DOHH2 (cell line): ENCODE measurements around the gene HYOU1.

Experiments used
- H3F3A ChIP-seq: fragments of 200-600 bp; sonication (generic), shearing (Covaris generic); 2 replicates; pipeline ENCODE4 v1.6.0; 2016; ENCODE audit warnings: antibody characterized with exemption, mild to moderate bottlenecking; ENCODE audit not compliant: control insufficient read depth, insufficient read depth
- H3K27ac ChIP-seq: fragments of 200-600 bp; sonication (generic); 2 replicates; pipeline ENCODE4 v1.5.1; 2014; ENCODE audit warnings: low read depth, mild to moderate bottlenecking, low read length, moderate library complexity
- H3K27me3 ChIP-seq: fragments of 200-600 bp; sonication (generic); 2 replicates; pipeline ENCODE4 v1.6.1; 2014; ENCODE audit warnings: mild to moderate bottlenecking, low read length, mixed read lengths; ENCODE audit not compliant: control insufficient read depth
- H3K36me3 ChIP-seq: fragments of 200-600 bp; sonication (generic); 2 replicates; pipeline ENCODE4 v1.6.1; 2014; ENCODE audit warnings: mild to moderate bottlenecking, low read length, moderate library complexity, mixed read lengths; ENCODE audit not compliant: control insufficient read depth
- H3K4me1 ChIP-seq: fragments of 200-600 bp; sonication (generic); 2 replicates; pipeline ENCODE4 v1.6.1; 2014; ENCODE audit warnings: mild to moderate bottlenecking, low read length, mixed read lengths; ENCODE audit not compliant: control insufficient read depth
- H3K4me2 ChIP-seq: fragments of 200-600 bp; sonication (generic); 2 replicates; pipeline ENCODE4 v1.6.0; 2014; ENCODE audit warnings: mild to moderate bottlenecking, low read length, moderate library complexity
- H3K4me3 ChIP-seq: fragments of 200-600 bp; sonication (generic); 2 replicates; pipeline ENCODE4 v1.5.1; 2014; ENCODE audit warnings: mild to moderate bottlenecking, low read length, mixed read lengths
- H3K79me2 ChIP-seq: fragments of 200-600 bp; sonication (generic); 2 replicates; pipeline ENCODE4 v1.6.1; 2014; ENCODE audit warnings: mild to moderate bottlenecking, low read length, mixed read lengths; ENCODE audit not compliant: control insufficient read depth
- H3K9me2 ChIP-seq: fragments of 200-600 bp; sonication (generic); replicated peaks from 2 replicates; pipeline ENCODE4 v1.6.1; 2014; ENCODE audit warnings: mild to moderate bottlenecking, low read length, mixed read lengths; ENCODE audit not compliant: control insufficient read depth
- H3K9me3 ChIP-seq: fragments of 200-600 bp; sonication (generic); 2 replicates; pipeline ENCODE4 v1.6.1; 2014; ENCODE audit warnings: antibody characterized with exemption, low read length, mixed read lengths; ENCODE audit not compliant: control insufficient read depth, insufficient read depth
- H4K20me1 ChIP-seq: fragments of 200-600 bp; sonication (generic); 2 replicates; pipeline ENCODE4 v1.6.0; 2014; ENCODE audit warnings: low read depth, mild to moderate bottlenecking, antibody characterized with exemption, low read length, moderate library complexity; ENCODE audit not compliant: control insufficient read depth, insufficient read depth
- EZH2phosphoT487 ChIP-seq: fragments of 200-600 bp; sonication (generic); IDR thresholded peaks from 2 replicates; pipeline ENCODE4 v1.6.1; 2017; ENCODE audit warnings: borderline replicate concordance, mild to moderate bottlenecking, antibody characterized with exemption, low read length, moderate library complexity, mixed read lengths
- TF ChIP-seq, protein P1 (sequence below): fragments of 200-600 bp; sonication (generic); IDR thresholded peaks from one replicate; pipeline ENCODE4 v1.5.1; 2014; ENCODE audit warnings: antibody characterized with exemption, mild to moderate bottlenecking, low read depth, low read length; ENCODE audit not compliant: poor library complexity, severe bottlenecking

Gene HYOU1

DNA sequence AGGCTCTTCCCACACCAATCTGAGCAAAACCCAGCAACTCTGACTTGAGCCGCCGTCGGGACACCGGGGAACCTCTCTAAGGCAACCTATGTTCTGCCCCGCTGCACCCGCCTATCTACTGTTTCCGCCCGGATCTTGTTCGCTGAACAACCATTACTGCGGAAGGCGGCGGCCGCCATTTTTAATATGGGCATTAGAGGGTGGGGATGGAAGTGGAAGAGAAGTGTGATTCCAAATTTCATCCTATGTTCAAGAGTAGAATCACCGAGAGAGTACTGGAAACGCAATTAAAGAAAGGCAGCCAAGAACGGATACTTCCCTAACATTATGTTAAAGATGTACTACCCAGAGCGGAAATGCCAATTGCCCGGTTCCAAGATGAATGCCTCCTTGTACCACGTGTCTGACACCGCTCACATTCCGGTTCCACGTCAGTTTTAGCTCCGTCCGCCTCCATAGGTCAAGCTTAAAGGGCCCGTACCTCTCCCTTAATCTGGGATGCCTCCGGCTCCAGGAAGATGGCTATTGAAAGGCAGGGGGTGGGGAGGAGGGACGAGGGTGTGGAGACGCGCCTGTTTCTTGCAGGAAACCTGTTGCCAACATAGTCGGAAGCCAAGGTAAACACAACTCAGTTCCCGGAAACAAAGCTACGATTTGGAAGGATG, 44.9 kb upstream of the HYOU1 start, which contains the start of gene DPAGT1:
DPAGT1 (minus strand) TSS at position 95 of the 665 bp plus-strand sequence. CDS start 198 bp downstream, outside the sequence.
- Histone ChIP-seq H3K4me3 (peak within 1 kb of the TSS; percentile 83), H4K20me1 (no peaks in the 10 kb centered on the region), H3K9me2 (no peaks in the 10 kb centered on the region), H3K27ac (peak within 1 kb of the TSS; percentile 75), H3K36me3 (peaks cover 25% of the 10 kb centered on the region), H3F3A (peaks cover 20% of the 10 kb centered on the region), H3K4me1 (peaks cover 72% of the 10 kb centered on the region), H3K9me3 (no peaks in the 10 kb centered on the region), H3K79me2 (peaks cover 50% of the 10 kb centered on the region), H3K4me2 (peak within 1 kb of the TSS; percentile 94), H3K27me3 (no peaks in the 10 kb centered on the region)
- TF ChIP-seq, protein P1, sequence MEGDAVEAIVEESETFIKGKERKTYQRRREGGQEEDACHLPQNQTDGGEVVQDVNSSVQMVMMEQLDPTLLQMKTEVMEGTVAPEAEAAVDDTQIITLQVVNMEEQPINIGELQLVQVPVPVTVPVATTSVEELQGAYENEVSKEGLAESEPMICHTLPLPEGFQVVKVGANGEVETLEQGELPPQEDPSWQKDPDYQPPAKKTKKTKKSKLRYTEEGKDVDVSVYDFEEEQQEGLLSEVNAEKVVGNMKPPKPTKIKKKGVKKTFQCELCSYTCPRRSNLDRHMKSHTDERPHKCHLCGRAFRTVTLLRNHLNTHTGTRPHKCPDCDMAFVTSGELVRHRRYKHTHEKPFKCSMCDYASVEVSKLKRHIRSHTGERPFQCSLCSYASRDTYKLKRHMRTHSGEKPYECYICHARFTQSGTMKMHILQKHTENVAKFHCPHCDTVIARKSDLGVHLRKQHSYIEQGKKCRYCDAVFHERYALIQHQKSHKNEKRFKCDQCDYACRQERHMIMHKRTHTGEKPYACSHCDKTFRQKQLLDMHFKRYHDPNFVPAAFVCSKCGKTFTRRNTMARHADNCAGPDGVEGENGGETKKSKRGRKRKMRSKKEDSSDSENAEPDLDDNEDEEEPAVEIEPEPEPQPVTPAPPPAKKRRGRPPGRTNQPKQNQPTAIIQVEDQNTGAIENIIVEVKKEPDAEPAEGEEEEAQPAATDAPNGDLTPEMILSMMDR, result no peak
- no peak for TF ChIP-seq EZH2phosphoT487

DNA sequence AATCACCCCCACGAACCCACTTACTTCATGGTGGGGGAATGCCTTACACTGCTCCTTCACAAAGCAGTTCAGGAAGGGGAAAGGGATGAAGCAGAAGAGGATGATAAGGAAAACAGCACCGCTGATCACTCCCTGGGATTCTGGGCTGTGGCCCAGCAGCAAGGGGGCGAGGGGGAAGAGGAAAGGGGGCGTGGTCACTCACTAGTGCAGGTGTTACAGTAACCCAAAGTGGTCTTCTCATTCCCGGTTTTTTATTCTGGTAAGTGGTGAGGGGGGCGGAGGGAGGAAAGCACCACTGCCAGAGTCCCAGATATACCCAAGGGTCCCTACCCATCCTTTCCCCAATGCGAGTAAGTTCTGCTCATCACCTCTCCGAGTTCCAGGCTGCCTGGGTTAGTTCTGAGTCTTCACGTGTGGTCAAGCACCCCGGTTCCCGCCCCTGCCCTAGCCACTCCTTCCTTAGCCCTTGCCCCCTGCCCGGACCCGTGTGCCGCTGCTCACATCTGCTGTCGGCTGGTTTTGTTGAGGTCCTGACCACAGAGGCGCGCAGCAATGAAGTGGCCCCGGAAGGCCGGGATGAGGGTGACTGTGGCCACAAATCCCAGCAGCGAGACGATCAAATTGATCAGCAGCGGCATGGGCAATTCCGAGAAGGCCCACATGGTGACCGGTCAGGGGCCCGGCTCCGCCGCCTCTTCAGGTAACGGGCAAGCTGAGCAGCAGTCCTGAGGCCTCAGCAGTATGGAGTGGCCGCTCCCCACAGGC, 44.2 kb upstream of the HYOU1 start:
- Histone ChIP-seq H3K4me1 (peaks cover 72% of the 10 kb centered on the region), H4K20me1 (no peaks in the 10 kb centered on the region), H3K79me2 (peaks cover 57% of the 10 kb centered on the region), H3F3A (peaks cover 20% of the 10 kb centered on the region), H3K4me3 (peak overlapping the region; percentile 83), H3K9me2 (no peaks in the 10 kb centered on the region), H3K27me3 (no peaks in the 10 kb centered on the region), H3K9me3 (no peaks in the 10 kb centered on the region), H3K36me3 (peaks cover 32% of the 10 kb centered on the region), H3K4me2 (peak overlapping the region; percentile 94), H3K27ac (peak overlapping the region; percentile 75)
- no peak for TF ChIP-seq EZH2phosphoT487
- TF ChIP-seq, protein P1, result no peak

DNA sequence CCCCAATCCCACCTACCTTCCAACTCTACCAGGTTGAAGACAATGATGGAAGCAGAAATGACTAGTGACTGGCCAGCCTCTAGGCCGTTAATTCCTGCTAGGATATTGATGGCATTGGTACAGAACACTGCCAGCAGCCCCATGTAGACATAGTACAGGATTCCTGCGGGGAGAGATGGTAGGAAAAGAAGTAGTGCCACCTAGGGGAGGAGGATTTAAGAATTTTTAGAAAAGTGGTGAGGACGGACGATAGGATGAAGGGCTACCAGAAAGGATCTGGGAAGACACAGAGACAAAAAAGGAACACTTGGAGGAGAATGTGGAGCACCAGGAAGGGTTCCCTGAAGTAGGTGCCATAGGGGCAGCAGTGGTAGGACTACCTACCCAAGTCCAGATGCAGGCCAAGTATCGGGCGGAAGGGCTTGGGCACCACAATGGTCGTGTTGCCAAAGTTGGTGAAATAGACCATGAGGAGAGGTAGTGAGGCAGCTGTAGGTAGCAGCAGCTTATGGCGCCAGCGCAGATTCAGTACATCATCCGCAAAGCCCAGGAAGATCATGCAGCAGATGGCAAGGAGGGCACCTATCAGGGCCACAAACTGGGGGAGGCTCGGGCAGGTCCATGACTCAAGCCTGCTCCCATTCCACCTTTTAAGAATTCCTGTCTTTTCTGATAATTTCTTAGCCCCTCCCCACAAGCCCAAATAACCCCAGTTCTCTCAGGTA, 43.4 kb upstream of the HYOU1 start:
- H3K79me2 ChIP-seq, result peaks cover 62% of the 10 kb centered on the region
- peaks cover 20% of the 10 kb centered on the region for H3F3A ChIP-seq
- H3K27ac ChIP-seq, result peak overlapping the region; percentile 75
- H4K20me1 ChIP-seq, result no peaks in the 10 kb centered on the region
- no peak for TF ChIP-seq EZH2phosphoT487
- TF ChIP-seq, protein P1, result peak; percentile 71
- H3K4me1 ChIP-seq, result peaks cover 71% of the 10 kb centered on the region
- peaks cover 36% of the 10 kb centered on the region for H3K36me3 ChIP-seq
- H3K4me2 ChIP-seq, result peak overlapping the region; percentile 94
- no peaks in the 10 kb centered on the region for H3K27me3 ChIP-seq
- peak overlapping the region; percentile 83 for H3K4me3 ChIP-seq
- H3K9me3 ChIP-seq, result no peaks in the 10 kb centered on the region
- no peaks in the 10 kb centered on the region for H3K9me2 ChIP-seq
